Smooth muscle cell (in vitro differentiated cells): ENCODE data around the gene RLF. TPM values are rescaled to one million over a fixed set of nuclear protein-coding genes. Genes with fewer than 3 reads are reported as not detected.

ENCODE experiments used
- DNase-seq: peaks from one replicate; lab custom pipeline; 2025; ENCODE audit not compliant: unreplicated experiment; lab: John Stamatoyannopoulos, UW
- H2AFZ ChIP-seq: fragments of 200-600 bp; sonication (generic); 2 replicates; pipeline ENCODE4 v1.6.0; 2016; ENCODE audit warnings: antibody characterized with exemption, low read depth, mild to moderate bottlenecking
- H3F3A ChIP-seq: fragments of 200-600 bp; sonication (generic); 2 replicates; pipeline ENCODE4 v1.6.0; 2017; ENCODE audit warnings: antibody characterized with exemption, low read depth
- H3K27ac ChIP-seq: fragments of 200-600 bp; sonication (generic); 2 replicates; pipeline ENCODE4 v1.5.1; 2016; ENCODE audit warnings: low read depth, mild to moderate bottlenecking
- H3K27me3 ChIP-seq: fragments of 200-600 bp; sonication (generic); 2 replicates; pipeline ENCODE4 v1.6.1; 2016; ENCODE audit warnings: low read depth, mild to moderate bottlenecking
- H3K36me3 ChIP-seq: fragments of 200-600 bp; sonication (generic); 2 replicates; pipeline ENCODE4 v1.5.1; 2016; ENCODE audit warnings: low read depth
- H3K4me1 ChIP-seq: fragments of 200-600 bp; sonication (generic); 2 replicates; pipeline ENCODE4 v1.5.1; 2016; ENCODE audit warnings: low read depth
- H3K4me2 ChIP-seq: fragments of 200-600 bp; sonication (generic); 2 replicates; pipeline ENCODE4 v1.6.0; 2016; ENCODE audit warnings: mild to moderate bottlenecking
- H3K4me3 ChIP-seq: fragments of 200-600 bp; sonication (generic); 2 replicates; pipeline ENCODE4 v1.5.1; 2016; ENCODE audit warnings: mild to moderate bottlenecking
- H3K79me2 ChIP-seq: fragments of 200-600 bp; sonication (generic); 2 replicates; pipeline ENCODE4 v1.6.0; 2016; ENCODE audit warnings: low read depth, mild to moderate bottlenecking
- H3K9ac ChIP-seq: fragments of 200-600 bp; sonication (generic); 2 replicates; pipeline ENCODE4 v1.6.0; 2016; ENCODE audit warnings: low read depth
- H3K9me3 ChIP-seq: fragments of 200-600 bp; sonication (generic); replicated peaks from 2 replicates; pipeline ENCODE4 v1.5.1; 2016; ENCODE audit warnings: low read depth
- H4K20me1 ChIP-seq: fragments of 200-600 bp; sonication (generic); 2 replicates; pipeline ENCODE4 v1.6.0; 2016; ENCODE audit warnings: low read depth
- CTCF ChIP-seq: fragments of 200-600 bp; sonication (generic); IDR thresholded peaks from 2 replicates; pipeline ENCODE4 v1.5.1; 2017; ENCODE audit warnings: borderline replicate concordance, mild to moderate bottlenecking, antibody characterized with exemption; ENCODE audit not compliant: insufficient read depth, poor library complexity, severe bottlenecking
- WGBS: methylation state at CpG from one replicate; pipeline ENCODE4 v1.1.7; 2016; ENCODE audit warnings: low lambda C conversion rate; 5-methylcytosine and 5-hydroxymethylcytosine counted together
- polyA plus RNA-seq: library from polyadenylated mRNA; unstranded; fragments of >200 nt; fragmentation: Nextera tagmentation; extraction: Ambion mirVana; gene quantifications from 2 replicates; pipeline ENCODE4 v1.2.1, GENCODE V29; 2016
- total RNA-seq: library from RNA; depleted of rRNA; stranded (reverse); fragments of >200 nt; gene quantifications from 2 replicates; pipeline ENCODE4 v1.2.3, GENCODE V29; 2014

Gene RLF
- total and polyA plus RNA-seq, 2 experiments from 2014 or later, result 8.2 to 35.2 TPM

- WGBS, result 97% methylated on average over 3 of the region's 3 CpGs
- Histone ChIP-seq H4K20me1 (peaks cover 78% of the 10 kb centered on the region), H3F3A (no peaks in the 10 kb centered on the region), H3K9me3 (no peaks in the 10 kb centered on the region), H3K36me3 (no peaks in the 10 kb centered on the region), H2AFZ (no peak overlapping the region), H3K4me2 (no peak overlapping the region), H3K9ac (no peak overlapping the region), H3K79me2 (peaks cover 46% of the 10 kb centered on the region), H3K4me1 (no peaks in the 10 kb centered on the region), H3K27ac (no peak overlapping the region), H3K27me3 (no peaks in the 10 kb centered on the region), H3K4me3 (no peak overlapping the region)
- no peak for DNase-seq
- no peak for TF ChIP-seq CTCF
Measured at GRCh38 chr1:40221977-40222772, 61.0 kb downstream of the RLF start.

- no peak for TF ChIP-seq CTCF
- 94% methylated on average over 6 of the region's 6 CpGs for WGBS
- no peak overlapping the region for H3K4me3 ChIP-seq
Measured at GRCh38 chr1:40224040-40224439, 62.9 kb downstream of the RLF start.

GRCh38 chr1:40226192-40226591 lies 65.0 kb downstream of the RLF start:
- Histone ChIP-seq H2AFZ (no peak overlapping the region), H3K27me3 (no peaks in the 10 kb centered on the region), H3K36me3 (no peaks in the 10 kb centered on the region), H3K27ac (no peak overlapping the region), H3K4me1 (no peaks in the 10 kb centered on the region), H3K4me3 (no peak overlapping the region), H3K4me2 (no peak overlapping the region), H3K9ac (no peak overlapping the region), H3F3A (no peaks in the 10 kb centered on the region), H3K79me2 (peaks cover 30% of the 10 kb centered on the region), H4K20me1 (peaks cover 78% of the 10 kb centered on the region), H3K9me3 (no peaks in the 10 kb centered on the region)
- DNase-seq, result no peak
- no peak for TF ChIP-seq CTCF
- 99% methylated on average over 3 of the region's 3 CpGs for WGBS

More at GRCh38 chr1:40224040-40224439, 62.9 kb downstream of the RLF start:
- H2AFZ ChIP-seq, result no peak overlapping the region
- DNase-seq, result no peak
- peaks cover 33% of the 10 kb centered on the region for H3K79me2 ChIP-seq
- no peaks in the 10 kb centered on the region for H3F3A ChIP-seq
- no peaks in the 10 kb centered on the region for H3K27me3 ChIP-seq
- no peaks in the 10 kb centered on the region for H3K9me3 ChIP-seq
- H3K27ac ChIP-seq, result no peak overlapping the region
- no peaks in the 10 kb centered on the region for H3K36me3 ChIP-seq
- H3K4me2 ChIP-seq, result no peak overlapping the region
- H3K4me1 ChIP-seq, result no peaks in the 10 kb centered on the region
- H4K20me1 ChIP-seq, result peaks cover 79% of the 10 kb centered on the region
- no peak overlapping the region for H3K9ac ChIP-seq

GRCh38 chr1:40232444-40232843 lies 71.3 kb downstream of the RLF start:
- Histone ChIP-seq H2AFZ (no peak overlapping the region), H3K36me3 (peaks cover 23% of the 10 kb centered on the region), H3K79me2 (no peaks in the 10 kb centered on the region)

More at GRCh38 chr1:40232444-40232843, 71.3 kb downstream of the RLF start:
- 98% methylated on average over 4 of the region's 4 CpGs for WGBS
- no peak overlapping the region for H3K4me2 ChIP-seq
- H4K20me1 ChIP-seq, result peaks cover 62% of the 10 kb centered on the region
- H3K27ac ChIP-seq, result no peak overlapping the region
- H3K9ac ChIP-seq, result no peak overlapping the region
- DNase-seq, result no peak
- no peak overlapping the region for H3K4me3 ChIP-seq
- no peak for TF ChIP-seq CTCF
- no peaks in the 10 kb centered on the region for H3K4me1 ChIP-seq
- no peaks in the 10 kb centered on the region for H3K27me3 ChIP-seq
- H3K9me3 ChIP-seq, result no peaks in the 10 kb centered on the region
- no peaks in the 10 kb centered on the region for H3F3A ChIP-seq
